Transverse colon (tissue), 4 donors: Measurements from ENCODE around the gene SEC14L2. TPM values are rescaled to one million over a fixed set of nuclear protein-coding genes. Genes with fewer than 3 reads are reported as not detected.

Experiments
- small RNA-seq, 4 donors: library from RNA; depleted of rRNA; stranded (forward); fragments of <200 nt; gene quantifications; one replicate each; pipeline ENCODE3, GENCODE V24; 2016
- total RNA-seq, 4 donors: library from RNA; depleted of rRNA; stranded (reverse); fragments of >200 nt; gene quantifications; one replicate each; pipeline ENCODE4 v1.1.0, GENCODE V29; 2016

Gene SEC14L2
- total RNA-seq, 4 donors from 2014 or later: 2.2 to 5.5 (median 4.5) TPM; not detected in 1

Small RNAs within 50 kb of the gene (small RNA-seq; reads per million reads assigned to genes)
- gene AC004832.3: 0 reads per million in 4 donors
- 0 reads per million in 4 donors for gene RNU6-564P

Other genes starting within 250 kb of the SEC14L2 start
- gene LIF, start 150.3 kb upstream of the SEC14L2 start, total RNA-seq: 1 to 10 TPM; 4.0 to 5.2 (median 4.4) TPM
- gene OSM, start 130.2 kb upstream of the SEC14L2 start, total RNA-seq: not detected
- 1 to 10 TPM in 2 of 4 donors, not detected in 2; 5.6 to 6.8 TPM for gene CASTOR1, start 107.5 kb upstream of the SEC14L2 start, total RNA-seq
- 10 to 100 TPM; 27.9 to 72.2 (median 45.7) TPM for gene TBC1D10A, start 70.1 kb upstream of the SEC14L2 start, total RNA-seq
- gene SF3A1, start 40.1 kb upstream of the SEC14L2 start, total RNA-seq: 100 to 1,000 TPM in 2 of 4 donors, 10 to 100 TPM in 2; 73.2 to 664 (median 99.3) TPM
- gene CCDC157, start 40.0 kb upstream of the SEC14L2 start, total RNA-seq: 1 to 10 TPM; 1.4 to 5.2 (median 3.3) TPM
- gene RNF215, start 9.6 kb upstream of the SEC14L2 start, total RNA-seq: 10 to 100 TPM in 2 of 4 donors, 1 to 10 TPM in 2; 3.2 to 65.5 (median 9.8) TPM
- gene MTFP1, start 28.8 kb downstream of the SEC14L2 start, total RNA-seq: 10 to 100 TPM in 3 of 4 donors, 1 to 10 TPM in 1; 2.0 to 48.6 (median 21.4) TPM
- not detected for gene SEC14L3, start 75.0 kb downstream of the SEC14L2 start, total RNA-seq
- gene SEC14L4, start 108.7 kb downstream of the SEC14L2 start, total RNA-seq: not detected
- gene SEC14L6, start 149.7 kb downstream of the SEC14L2 start, total RNA-seq: under 1 TPM in 2 of 4 donors, not detected in 2; 0.14 to 0.48 TPM
- gene GAL3ST1, start 177.6 kb downstream of the SEC14L2 start, total RNA-seq: 10 to 100 TPM in 1 of 4 donors, 1 to 10 TPM in 3; 5.6 to 24.2 (median 8.7) TPM
- gene PES1, start 194.9 kb downstream of the SEC14L2 start, total RNA-seq: 10 to 100 TPM; 13.5 to 39.5 (median 30.6) TPM
- gene TCN2, start 210.2 kb downstream of the SEC14L2 start, total RNA-seq: 10 to 100 TPM; 16.5 to 63.8 (median 28.4) TPM
- 10 to 100 TPM in 3 of 4 donors, 1 to 10 TPM in 1; 6.4 to 21.3 (median 15.7) TPM for gene SLC35E4, start 238.8 kb downstream of the SEC14L2 start, total RNA-seq